Stimulated activated CD4-positive, alpha-beta T cell treated with anti-CD3 and anti-CD28 coated beads, Interleukin-2, amount 100 ng/mL, for 24 hours (primary cell): ENCODE results near the gene CACNA2D3.
"Not testable (repeated sequence)": the region's sequence is repeated elsewhere in the genome, so short reads cannot be mapped to it uniquely, and the experiment has no call there.

Experiments
- DNase-seq, 2 donors: peaks; one replicate each; pipeline ENCODE4 v3.0.0-alpha.2; 2020

CACNA2D3 gene

DNA sequence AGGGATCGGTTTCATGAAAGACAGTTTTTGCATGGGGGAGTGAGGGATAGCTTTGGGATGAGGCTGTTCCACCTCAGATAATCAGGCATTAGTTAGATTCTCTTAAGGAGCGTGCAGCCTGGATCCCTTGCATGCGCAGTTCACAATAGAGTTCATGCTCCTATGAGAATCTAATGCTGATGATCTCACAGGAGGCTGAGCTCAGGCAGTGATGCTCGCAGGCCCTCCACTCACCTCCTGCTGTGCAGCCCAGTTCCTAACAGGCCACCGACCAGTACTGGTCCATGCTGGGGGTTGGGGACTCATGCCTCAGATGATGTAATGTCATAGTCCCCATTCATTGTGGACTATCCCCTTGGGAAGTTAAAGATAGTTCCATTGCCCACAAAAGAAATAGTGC, 255.8 kb downstream of the CACNA2D3 start:
- no peak for DNase-seq

DNA sequence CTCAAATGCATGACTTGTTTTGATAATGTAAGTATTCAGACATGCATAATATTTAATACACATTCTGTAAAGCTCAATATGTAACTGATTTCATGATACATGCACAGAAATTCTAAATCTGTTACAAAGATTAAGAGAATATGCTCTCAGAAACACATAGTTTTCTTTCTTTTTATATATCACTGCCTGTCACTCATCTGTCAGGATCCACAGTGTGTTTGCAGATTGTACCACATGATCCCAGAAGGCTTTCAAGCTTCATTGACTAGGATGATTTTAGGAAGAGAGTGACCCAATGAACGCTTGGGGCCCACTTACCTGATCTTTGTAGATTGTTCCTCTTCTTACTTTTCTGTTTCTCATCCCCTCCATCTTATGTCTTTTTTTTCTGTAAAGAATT, 261.9 kb downstream of the CACNA2D3 start:
- DNase-seq = no peak

DNA sequence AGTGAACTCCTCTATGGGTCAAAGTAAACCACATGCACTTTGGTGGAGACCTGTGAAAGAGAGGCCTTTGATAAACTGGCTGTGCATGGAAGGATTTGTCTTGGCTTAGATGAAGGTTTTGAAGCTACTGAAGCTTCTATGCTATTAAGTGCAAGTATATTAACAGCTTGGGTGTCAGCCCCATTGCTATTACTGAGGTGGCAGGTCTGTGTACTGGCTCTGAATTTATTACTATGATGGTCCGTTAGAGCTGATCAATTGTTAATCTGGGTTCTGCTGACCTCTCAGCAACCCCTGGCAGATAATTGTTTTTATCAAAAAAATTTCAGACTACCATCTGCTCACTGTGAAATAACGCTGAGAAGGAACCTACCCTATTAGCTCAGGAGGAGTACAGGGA, 268.2 kb downstream of the CACNA2D3 start:
- DNase-seq = no peak

GRCh38 chr3:54393150-54393549, 270.8 kb downstream of the CACNA2D3 start:
- DNase-seq = no peak

GRCh38 chr3:54408328-54408727, 286.0 kb downstream of the CACNA2D3 start:
- no peak for DNase-seq

GRCh38 chr3:54421943-54422342, 299.6 kb downstream of the CACNA2D3 start:
- DNase-seq = no peak

- DNase-seq = no peak
These were observed 301.9 kb downstream of the CACNA2D3 start for GRCh38 chr3:54424292-54424691.

DNA sequence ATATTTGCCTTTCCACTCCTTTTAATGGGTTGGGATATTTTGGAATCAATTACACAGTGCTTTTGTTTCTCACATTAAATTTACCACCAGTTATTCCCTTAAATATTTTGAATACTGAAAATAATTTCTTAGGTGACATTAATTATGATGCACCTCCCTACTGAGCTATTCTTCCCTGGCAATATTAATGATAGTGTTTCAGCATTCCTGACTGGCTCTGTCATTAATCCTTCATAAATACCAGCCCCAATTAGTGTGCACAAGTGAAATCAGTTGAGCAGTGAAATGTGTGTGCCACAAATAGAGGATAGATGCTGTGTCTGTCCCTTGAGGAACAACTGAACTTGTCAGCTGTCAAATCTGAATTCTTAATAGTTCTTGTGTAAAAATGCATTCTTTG, 304.0 kb downstream of the CACNA2D3 start:
- DNase-seq = no peak

DNA sequence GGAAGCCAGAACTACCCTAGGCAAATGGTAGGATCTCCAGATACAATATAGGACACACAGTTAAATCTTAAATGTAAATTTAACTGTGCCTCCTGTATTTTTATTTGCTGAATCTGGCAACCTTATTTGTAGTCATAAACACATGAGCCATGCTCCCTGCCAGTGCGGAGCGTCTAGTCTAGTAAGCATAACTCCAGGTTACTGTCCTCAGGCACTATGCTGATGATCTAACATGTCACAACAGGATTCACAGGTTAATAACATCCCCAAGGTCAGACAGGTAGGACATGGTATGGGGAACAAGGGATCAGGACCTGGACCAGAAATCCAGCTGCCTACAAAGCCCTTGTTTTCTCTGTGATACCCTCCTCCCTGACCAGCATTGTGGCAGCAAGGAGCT, 305.1 kb downstream of the CACNA2D3 start:
- DNase-seq = no peak

- peak; percentile 27 to 51 for DNase-seq
These were observed 305.9 kb downstream of the CACNA2D3 start for GRCh38 chr3:54427941-54428871.

GRCh38 chr3:54432975-54433374, 310.6 kb downstream of the CACNA2D3 start:
- DNase-seq = no peak

GRCh38 chr3:54433846-54434245, 311.5 kb downstream of the CACNA2D3 start:
- no peak for DNase-seq

GRCh38 chr3:54434756-54435155, 312.4 kb downstream of the CACNA2D3 start:
- DNase-seq = no peak

GRCh38 chr3:54437271-54437670, 314.9 kb downstream of the CACNA2D3 start:
- no peak for DNase-seq

GRCh38 chr3:54443561-54444161, 321.3 kb downstream of the CACNA2D3 start:
- no peak for DNase-seq

DNA sequence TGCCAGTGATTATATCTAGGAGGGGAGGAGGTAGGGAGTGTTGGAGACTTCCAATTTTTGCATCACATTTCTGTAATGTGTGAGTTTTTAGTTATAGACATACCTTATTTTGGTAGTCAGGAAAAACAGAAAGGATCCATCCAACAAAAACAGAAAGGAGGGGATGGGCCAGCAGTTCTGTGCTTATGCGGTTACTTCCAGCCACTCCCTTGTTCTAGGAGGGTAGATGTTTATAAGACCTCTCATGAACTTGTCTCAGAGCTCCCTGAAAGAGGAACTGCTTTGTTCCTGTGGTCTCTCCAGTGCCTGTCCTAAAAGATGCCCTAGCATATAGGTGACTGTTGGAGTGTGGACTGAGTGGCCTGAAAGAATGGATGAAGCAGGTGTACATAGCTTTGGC, 323.3 kb downstream of the CACNA2D3 start:
- DNase-seq = no peak

DNA sequence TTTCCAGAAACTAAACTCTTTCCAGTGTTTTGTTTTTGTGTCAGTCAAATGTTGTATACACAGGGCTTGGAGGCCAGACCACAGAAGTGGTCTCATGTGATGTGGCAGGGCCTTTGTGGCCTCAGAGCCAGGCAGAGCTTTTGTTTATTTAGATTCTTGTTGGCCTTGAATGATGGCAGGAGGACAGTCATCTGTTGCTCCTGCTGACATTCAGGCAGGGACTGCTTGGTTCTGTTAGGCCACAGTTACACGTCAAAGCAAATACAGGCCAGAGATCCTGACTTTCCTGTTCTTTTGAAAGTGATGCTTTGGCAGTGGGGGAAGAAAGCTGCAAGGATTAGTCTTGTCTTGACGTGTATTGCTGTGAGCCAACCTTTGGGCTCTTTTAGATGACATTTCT, 325.1 kb downstream of the CACNA2D3 start:
- no peak for DNase-seq

- DNase-seq = no peak
These were observed 332.5 kb downstream of the CACNA2D3 start for GRCh38 chr3:54454806-54455205.

DNA sequence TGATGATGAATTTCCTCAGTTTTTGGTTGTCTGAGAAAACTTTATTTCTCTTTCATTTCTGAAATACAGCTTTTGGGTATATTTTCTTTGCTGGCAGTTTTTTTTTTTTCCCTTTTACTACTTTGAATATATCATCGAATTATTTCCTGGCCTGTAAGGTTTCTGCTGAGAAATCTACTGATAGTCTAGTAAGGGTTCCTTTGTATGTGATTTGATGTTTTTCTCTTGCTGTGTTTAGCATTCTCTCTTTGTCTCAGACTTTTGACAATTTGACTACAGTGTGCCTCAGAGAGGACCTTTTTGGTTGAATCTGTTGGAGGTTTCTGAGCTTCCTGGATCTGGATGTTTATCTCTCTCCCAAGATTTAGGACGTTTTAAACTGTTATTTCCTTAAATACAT, 336.0 kb downstream of the CACNA2D3 start:
- no peak for DNase-seq

DNA sequence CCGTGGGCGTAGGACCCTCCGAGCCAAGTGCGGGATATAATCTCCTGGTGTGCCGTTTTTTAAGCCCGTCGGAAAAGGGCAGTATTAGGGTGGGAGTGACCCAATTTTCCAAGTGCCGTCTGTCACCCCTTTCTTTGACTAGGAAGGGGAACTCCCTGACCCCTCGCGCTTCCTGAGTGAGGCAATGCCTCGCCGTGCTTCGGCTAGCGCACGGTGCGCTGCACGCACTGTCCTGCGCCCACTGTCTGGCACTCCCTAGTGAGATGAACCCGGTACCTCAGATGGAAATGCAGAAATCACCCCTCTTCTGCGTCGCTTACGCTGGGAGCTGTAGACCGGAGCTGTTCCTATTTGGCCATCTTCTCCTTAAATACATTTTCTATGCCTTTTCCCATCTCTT, 342.2 kb downstream of the CACNA2D3 start:
- DNase-seq = not testable (repeated sequence)

DNA sequence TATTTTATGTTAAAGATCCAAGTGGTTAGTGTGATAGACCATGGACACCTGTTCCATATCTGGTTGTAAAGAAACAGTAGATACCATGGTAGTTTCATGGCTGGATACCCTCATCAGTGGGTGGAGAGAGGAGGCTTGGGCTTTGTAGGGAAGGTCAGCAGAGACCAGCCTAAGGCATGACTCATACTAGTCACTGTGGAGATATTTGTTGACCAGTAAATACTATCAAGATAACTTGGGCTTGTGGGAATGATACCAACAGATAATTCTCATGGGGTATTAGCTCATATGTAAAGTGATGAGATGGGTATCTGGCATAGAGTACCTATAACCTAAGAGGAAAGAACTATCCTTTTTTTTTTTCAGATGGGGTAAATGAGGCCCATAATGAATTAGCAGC, 354.5 kb downstream of the CACNA2D3 start:
- no peak for DNase-seq

DNA sequence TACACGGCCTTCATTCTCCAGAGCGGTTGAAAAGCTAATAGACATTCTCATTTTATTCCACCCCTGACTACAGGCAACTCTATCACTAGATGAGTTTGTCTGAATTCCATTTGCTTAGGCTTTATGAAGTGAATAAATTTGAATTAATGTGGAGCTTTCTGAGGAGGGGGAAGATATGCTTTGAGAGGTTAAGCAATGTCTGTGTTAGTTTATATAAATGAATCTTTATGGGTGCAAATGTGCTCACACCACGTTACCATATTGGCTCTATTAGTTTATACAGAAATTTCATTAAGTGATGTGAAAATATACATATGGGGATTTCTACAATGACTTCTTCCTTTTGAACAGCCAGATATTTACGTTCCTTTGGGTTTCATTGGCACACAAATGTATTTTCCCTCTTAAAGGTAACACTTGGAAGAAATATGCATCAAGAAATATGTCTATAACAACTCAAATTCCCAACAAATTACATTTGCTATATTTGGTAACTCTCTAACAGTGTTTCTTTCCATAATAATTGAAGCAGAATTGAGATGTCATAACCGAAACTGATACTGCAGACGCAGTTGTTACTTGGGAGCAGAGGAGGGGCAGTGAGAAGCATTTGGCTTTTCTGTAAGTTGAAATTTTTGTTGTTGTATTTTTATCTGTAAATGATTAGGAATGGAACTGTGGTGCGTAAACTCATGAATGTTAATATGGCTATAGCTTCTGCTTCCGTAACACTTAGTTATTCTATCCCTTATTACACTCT, 359.4 kb downstream of the CACNA2D3 start:
- DNase-seq = no peak

GRCh38 chr3:54484334-54484733, 362.0 kb downstream of the CACNA2D3 start:
- DNase-seq = no peak

- DNase-seq = no peak
These were observed 364.0 kb downstream of the CACNA2D3 start for GRCh38 chr3:54486317-54486716.
